OCI-LY3 (cell line): ENCODE results near the gene TMEM11.

ENCODE experiments used
- EZH2phosphoT487 ChIP-seq: fragments of 200-600 bp; shearing (Covaris generic); IDR thresholded peaks from 2 replicates; pipeline ENCODE4 v1.6.1; 2018; ENCODE audit warnings: antibody characterized with exemption, mixed run types, low read depth
- TF ChIP-seq, protein P1 (sequence below): fragments of 200-600, 300-600 bp; sonication (generic); IDR thresholded peaks from 2 replicates; pipeline ENCODE4 v1.5.1; 2014; ENCODE audit warnings: antibody characterized with exemption, low read length, low read depth

DNA sequence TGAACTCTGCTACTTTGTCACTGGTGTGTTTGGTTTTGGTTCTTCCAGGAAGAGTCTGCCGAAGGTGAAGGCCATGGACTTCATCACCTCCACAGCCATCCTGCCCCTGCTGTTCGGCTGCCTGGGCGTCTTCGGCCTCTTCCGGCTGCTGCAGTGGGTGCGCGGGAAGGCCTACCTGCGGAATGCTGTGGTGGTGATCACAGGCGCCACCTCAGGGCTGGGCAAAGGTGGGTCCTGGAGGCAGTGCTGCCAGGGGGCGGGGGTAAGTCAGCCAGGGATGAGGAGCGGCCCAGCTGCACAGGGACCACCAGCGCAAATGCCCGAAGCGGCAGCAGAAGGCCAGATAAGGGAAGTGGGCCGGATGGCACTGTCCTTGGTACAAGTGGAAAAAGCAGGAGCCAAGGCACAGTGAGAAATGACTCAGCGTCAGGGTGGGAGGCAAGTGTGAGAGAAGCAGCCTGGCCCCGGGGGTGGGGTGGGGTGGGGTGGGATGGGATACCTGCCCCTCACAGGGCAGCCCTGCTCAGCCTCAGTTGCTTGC, 41.9 kb downstream of the TMEM11 start:
- TF ChIP-seq, protein P1, sequence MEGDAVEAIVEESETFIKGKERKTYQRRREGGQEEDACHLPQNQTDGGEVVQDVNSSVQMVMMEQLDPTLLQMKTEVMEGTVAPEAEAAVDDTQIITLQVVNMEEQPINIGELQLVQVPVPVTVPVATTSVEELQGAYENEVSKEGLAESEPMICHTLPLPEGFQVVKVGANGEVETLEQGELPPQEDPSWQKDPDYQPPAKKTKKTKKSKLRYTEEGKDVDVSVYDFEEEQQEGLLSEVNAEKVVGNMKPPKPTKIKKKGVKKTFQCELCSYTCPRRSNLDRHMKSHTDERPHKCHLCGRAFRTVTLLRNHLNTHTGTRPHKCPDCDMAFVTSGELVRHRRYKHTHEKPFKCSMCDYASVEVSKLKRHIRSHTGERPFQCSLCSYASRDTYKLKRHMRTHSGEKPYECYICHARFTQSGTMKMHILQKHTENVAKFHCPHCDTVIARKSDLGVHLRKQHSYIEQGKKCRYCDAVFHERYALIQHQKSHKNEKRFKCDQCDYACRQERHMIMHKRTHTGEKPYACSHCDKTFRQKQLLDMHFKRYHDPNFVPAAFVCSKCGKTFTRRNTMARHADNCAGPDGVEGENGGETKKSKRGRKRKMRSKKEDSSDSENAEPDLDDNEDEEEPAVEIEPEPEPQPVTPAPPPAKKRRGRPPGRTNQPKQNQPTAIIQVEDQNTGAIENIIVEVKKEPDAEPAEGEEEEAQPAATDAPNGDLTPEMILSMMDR, result no peak
- no peak for TF ChIP-seq EZH2phosphoT487
